ENCODE results near the gene MYO1A.

DNA sequence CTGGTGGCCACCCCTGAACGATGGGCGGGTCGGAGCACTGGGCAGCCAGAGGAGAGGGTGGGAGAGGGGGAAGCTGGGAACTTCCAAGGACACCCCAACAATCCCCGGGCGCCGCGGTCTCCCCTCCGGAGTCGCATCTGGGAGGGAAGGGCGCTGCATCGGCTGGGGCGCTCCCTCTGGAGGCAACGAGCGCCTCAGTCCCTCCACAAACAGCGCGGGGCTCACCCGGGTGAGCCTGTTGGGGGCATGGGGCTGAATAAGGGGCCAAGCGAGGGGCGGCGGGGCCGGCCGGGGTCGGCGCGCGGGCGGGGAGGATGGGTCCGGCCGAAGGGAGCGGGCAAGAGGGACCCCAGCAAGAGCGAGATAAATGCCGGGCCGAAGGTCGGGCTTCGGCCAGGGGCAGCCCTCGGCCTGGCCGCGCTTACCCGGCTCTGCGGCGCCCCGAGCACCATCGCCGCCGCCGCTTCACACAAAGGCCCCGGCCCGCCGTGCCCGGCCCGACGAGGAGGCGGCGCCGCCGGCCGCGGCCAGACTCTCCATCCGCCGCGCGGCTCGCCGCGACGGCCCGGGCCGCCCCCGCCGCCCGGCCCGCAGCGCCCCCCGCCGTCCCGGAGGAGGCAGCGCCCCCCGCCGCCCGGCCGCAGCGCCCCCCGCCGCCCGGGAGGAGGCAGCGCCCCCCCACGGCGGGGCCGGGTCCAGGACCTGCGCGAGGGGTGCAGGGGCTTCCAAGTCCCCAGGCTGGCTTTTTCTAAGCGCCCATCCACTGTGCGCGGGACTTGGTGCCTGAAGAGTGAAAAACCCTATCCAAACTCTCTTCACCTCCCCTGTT lies 43.7 kb downstream of the MYO1A start, which contains the start of gene ZBTB39:
- no peak for TF ChIP-seq TCF7 (IDR thresholded peaks at IDR 0.05; ENCODE audit: borderline replicate concordance)
- TF ChIP-seq POLR2AphosphoS5 (IDR thresholded peaks at IDR 0.05; ENCODE audit: low read length), result peak; percentile 53; the same call in 1 of the 2 replicates
- TF ChIP-seq RCOR1 (conservative IDR thresholded peaks at IDR 0.05; ENCODE audit: low read depth, low read length), result no peak
- TF ChIP-seq, protein P1, sequence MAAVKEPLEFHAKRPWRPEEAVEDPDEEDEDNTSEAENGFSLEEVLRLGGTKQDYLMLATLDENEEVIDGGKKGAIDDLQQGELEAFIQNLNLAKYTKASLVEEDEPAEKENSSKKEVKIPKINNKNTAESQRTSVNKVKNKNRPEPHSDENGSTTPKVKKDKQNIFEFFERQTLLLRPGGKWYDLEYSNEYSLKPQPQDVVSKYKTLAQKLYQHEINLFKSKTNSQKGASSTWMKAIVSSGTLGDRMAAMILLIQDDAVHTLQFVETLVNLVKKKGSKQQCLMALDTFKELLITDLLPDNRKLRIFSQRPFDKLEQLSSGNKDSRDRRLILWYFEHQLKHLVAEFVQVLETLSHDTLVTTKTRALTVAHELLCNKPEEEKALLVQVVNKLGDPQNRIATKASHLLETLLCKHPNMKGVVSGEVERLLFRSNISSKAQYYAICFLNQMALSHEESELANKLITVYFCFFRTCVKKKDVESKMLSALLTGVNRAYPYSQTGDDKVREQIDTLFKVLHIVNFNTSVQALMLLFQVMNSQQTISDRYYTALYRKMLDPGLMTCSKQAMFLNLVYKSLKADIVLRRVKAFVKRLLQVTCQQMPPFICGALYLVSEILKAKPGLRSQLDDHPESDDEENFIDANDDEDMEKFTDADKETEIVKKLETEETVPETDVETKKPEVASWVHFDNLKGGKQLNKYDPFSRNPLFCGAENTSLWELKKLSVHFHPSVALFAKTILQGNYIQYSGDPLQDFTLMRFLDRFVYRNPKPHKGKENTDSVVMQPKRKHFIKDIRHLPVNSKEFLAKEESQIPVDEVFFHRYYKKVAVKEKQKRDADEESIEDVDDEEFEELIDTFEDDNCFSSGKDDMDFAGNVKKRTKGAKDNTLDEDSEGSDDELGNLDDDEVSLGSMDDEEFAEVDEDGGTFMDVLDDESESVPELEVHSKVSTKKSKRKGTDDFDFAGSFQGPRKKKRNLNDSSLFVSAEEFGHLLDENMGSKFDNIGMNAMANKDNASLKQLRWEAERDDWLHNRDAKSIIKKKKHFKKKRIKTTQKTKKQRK (IDR thresholded peaks at IDR 0.05; ENCODE audit: low read depth, low read length), result no peak
- TF ChIP-seq, protein P2, sequence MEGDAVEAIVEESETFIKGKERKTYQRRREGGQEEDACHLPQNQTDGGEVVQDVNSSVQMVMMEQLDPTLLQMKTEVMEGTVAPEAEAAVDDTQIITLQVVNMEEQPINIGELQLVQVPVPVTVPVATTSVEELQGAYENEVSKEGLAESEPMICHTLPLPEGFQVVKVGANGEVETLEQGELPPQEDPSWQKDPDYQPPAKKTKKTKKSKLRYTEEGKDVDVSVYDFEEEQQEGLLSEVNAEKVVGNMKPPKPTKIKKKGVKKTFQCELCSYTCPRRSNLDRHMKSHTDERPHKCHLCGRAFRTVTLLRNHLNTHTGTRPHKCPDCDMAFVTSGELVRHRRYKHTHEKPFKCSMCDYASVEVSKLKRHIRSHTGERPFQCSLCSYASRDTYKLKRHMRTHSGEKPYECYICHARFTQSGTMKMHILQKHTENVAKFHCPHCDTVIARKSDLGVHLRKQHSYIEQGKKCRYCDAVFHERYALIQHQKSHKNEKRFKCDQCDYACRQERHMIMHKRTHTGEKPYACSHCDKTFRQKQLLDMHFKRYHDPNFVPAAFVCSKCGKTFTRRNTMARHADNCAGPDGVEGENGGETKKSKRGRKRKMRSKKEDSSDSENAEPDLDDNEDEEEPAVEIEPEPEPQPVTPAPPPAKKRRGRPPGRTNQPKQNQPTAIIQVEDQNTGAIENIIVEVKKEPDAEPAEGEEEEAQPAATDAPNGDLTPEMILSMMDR (IDR thresholded peaks at IDR 0.05 in 2 of 3, conservative IDR thresholded peaks at IDR 0.05 in 1 of 3; ENCODE audit: control insufficient read depth in 2 of 3, extremely low read depth in 1 of 3, insufficient read depth in 1 of 3, low read depth in 3 of 3, low read length in 3 of 3), result peak; percentile 48 to 61 (median 58)
- TF ChIP-seq, protein P3, sequence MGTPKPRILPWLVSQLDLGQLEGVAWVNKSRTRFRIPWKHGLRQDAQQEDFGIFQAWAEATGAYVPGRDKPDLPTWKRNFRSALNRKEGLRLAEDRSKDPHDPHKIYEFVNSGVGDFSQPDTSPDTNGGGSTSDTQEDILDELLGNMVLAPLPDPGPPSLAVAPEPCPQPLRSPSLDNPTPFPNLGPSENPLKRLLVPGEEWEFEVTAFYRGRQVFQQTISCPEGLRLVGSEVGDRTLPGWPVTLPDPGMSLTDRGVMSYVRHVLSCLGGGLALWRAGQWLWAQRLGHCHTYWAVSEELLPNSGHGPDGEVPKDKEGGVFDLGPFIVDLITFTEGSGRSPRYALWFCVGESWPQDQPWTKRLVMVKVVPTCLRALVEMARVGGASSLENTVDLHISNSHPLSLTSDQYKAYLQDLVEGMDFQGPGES (IDR thresholded peaks at IDR 0.05), result no peak
- TF ChIP-seq GABPA (IDR thresholded peaks at IDR 0.05; ENCODE audit: low read depth), result no peak
- TF ChIP-seq ZZZ3 (IDR thresholded peaks at IDR 0.05; ENCODE audit: control insufficient read depth, insufficient read length, low read depth), result no peak
- TF ChIP-seq SMAD1 (IDR thresholded peaks at IDR 0.05; ENCODE audit: low read depth, partially characterized antibody), result no peak
- peak; percentile 63 for TF ChIP-seq NR2F1 (conservative IDR thresholded peaks at IDR 0.05)

Measured in GM12878 (cell line).